Caco-2 (cell line): ENCODE measurements around the gene FGF12. TPM values are rescaled to one million over a fixed set of nuclear protein-coding genes. Genes with fewer than 3 reads are reported as not detected.

Experiments used
- BruUV-seq: library from RNA; stranded (reverse); fragments of 400-500 nt; replicated peaks from 2 replicates; lab custom pipeline; 2021; lab: Mats Ljungman, UMichigan
- CTCF ChIA-PET: fragments of 300-600 bp; sonication (Branson Sonifier 250); formaldehyde crosslinking; loops from one replicate; lab custom pipeline; 2022; ENCODE audit warnings: antibody characterized with exemption; lab: Charles Lee
- POLR2A ChIA-PET: fragments of 300-600 bp; sonication (Branson Sonifier 250); formaldehyde crosslinking; loops from one replicate; lab custom pipeline; 2022; ENCODE audit warnings: antibody characterized with exemption; lab: Charles Lee
- DNase-seq, 2 experiments: peaks; one replicate each; pipeline versions ENCODE4 v3.0.0 to v3.0.0-alpha.2; 2020 to 2022
- H3K27me3 ChIP-seq: replicated peaks from 2 replicates; pipeline ENCODE4 v1.6.0; 2011; ENCODE audit warnings: low read length; ENCODE audit not compliant: control insufficient read depth, insufficient read depth
- H3K36me3 ChIP-seq: 2 replicates; pipeline ENCODE4 v1.5.1; 2011; ENCODE audit warnings: low read length; ENCODE audit not compliant: control insufficient read depth, insufficient read depth
- H3K4me1 ChIP-seq: fragments of 250-450 bp; sonication (Bioruptor Pico); 2 replicates; pipeline ENCODE4 v1.5.1; 2020; ENCODE audit warnings: mild to moderate bottlenecking
- H3K4me3 ChIP-seq: 2 replicates; pipeline ENCODE4 v1.5.1; 2011; ENCODE audit warnings: low read depth, mild to moderate bottlenecking, control low read depth, low read length
- H3K9me3 ChIP-seq: fragments of 250-450 bp; sonication (Bioruptor Pico); 2 replicates; pipeline ENCODE4 v1.5.1; 2020; ENCODE audit warnings: mild to moderate bottlenecking, moderate library complexity
- H3K27ac Mint-ChIP-seq: one replicate; pipeline ENCODE4 v1.8.0; 2022; ENCODE audit warnings: mixed read lengths; ENCODE audit not compliant: unreplicated experiment
- H3K27me3 Mint-ChIP-seq: one replicate; pipeline ENCODE4 v1.8.0; 2022; ENCODE audit warnings: mixed read lengths; ENCODE audit not compliant: insufficient read depth, unreplicated experiment
- H3K36me3 Mint-ChIP-seq: one replicate; pipeline ENCODE4 v1.8.0; 2022; ENCODE audit warnings: mild to moderate bottlenecking, mixed read lengths; ENCODE audit not compliant: insufficient read depth, unreplicated experiment
- H3K4me1 Mint-ChIP-seq: one replicate; pipeline ENCODE4 v1.8.0; 2022; ENCODE audit warnings: low read depth, mixed read lengths; ENCODE audit not compliant: unreplicated experiment
- H3K4me3 Mint-ChIP-seq: one replicate; pipeline ENCODE4 v1.8.0; 2022; ENCODE audit warnings: mild to moderate bottlenecking, moderate library complexity, mixed read lengths; ENCODE audit not compliant: unreplicated experiment
- H3K9me3 Mint-ChIP-seq: one replicate; pipeline ENCODE4 v1.8.0; 2022; ENCODE audit warnings: mixed read lengths; ENCODE audit not compliant: unreplicated experiment
- CTCF ChIP-seq, 2 experiments: fragments of 200-600 bp in 1 of 2; IDR thresholded peaks; 1 replicate in 1 of 2; 2 replicates in 1 of 2; pipeline versions ENCODE4 v1.5.1 to v1.8.0; 2011 to 2022; ENCODE audit warnings: antibody characterized with exemption in 1 of 2, control low read depth in 1 of 2, inconsistent platforms in 1 of 2, low read depth in 1 of 2, low read length in 1 of 2, mild to moderate bottlenecking in 1 of 2, moderate library complexity in 1 of 2; ENCODE audit not compliant: insufficient read depth in 1 of 2, severe bottlenecking in 1 of 2, unreplicated experiment in 1 of 2
- intact Hi-C: fragments of 100-400 bp; cut with micrococcal nuclease; formaldehyde crosslinking; loops from one replicate; pipeline ENCODE4 v1.10.0; 2022; ENCODE audit not compliant: unreplicated experiment
- total RNA-seq: library from RNA; stranded (reverse); gene quantifications from 2 replicates; pipeline ENCODE4 v1.2.3, GENCODE V29; 2022

Gene FGF12
- total RNA-seq, 1 experiment from 2014 or later, result 0.41 TPM

GRCh38 chr3:192186498-192186897, 540.8 kb downstream of the FGF12 start:
- Histone ChIP-seq H3K4me1 (no peaks in the 10 kb centered on the region), H3K36me3 (no peaks in the 10 kb centered on the region), H3K27me3 (no peaks in the 10 kb centered on the region), H3K9me3 (no peaks in the 10 kb centered on the region), H3K4me3 (no peak overlapping the region)
- ChIA-PET CTCF (no interaction called here), POLR2A (no interaction called here)
- Mint-ChIP-seq H3K27me3 (no peaks in the 10 kb centered on the region), H3K27ac (no peak overlapping the region), H3K4me3 (no peak overlapping the region), H3K4me1 (peaks cover 7% of the 10 kb centered on the region), H3K36me3 (no peaks in the 10 kb centered on the region), H3K9me3 (peaks cover 10% of the 10 kb centered on the region)
- no TSS peak for BruUV-seq
- intact Hi-C loops, result loop anchor here (10.0 kb wide), 2 partner anchors 128 to 772 kb away; no protein-coding TSS in a partner anchor
- no peak for DNase-seq
- no peak for TF ChIP-seq CTCF (IDR thresholded peaks at IDR 0.05; ENCODE audit: insufficient read depth in 1 of 2, low read depth in 1 of 2, low read length in 1 of 2, severe bottlenecking in 1 of 2, unreplicated experiment in 1 of 2)

GRCh38 chr3:192186045-192186444, 541.3 kb downstream of the FGF12 start:
- intact Hi-C loops, result loop anchor here (10.0 kb wide), 2 partner anchors 129 to 771 kb away; no protein-coding TSS in a partner anchor
- H3K36me3 ChIP-seq, result no peaks in the 10 kb centered on the region
- ChIA-PET POLR2A (no interaction called here), CTCF (no interaction called here)
- no peaks in the 10 kb centered on the region for H3K4me1 ChIP-seq
- no TSS peak for BruUV-seq
- H3K9me3 Mint-ChIP-seq, result peaks cover 10% of the 10 kb centered on the region
- no peaks in the 10 kb centered on the region for H3K36me3 Mint-ChIP-seq
- H3K4me3 ChIP-seq, result no peak overlapping the region
- H3K9me3 ChIP-seq, result no peaks in the 10 kb centered on the region
- H3K4me3 Mint-ChIP-seq, result no peak overlapping the region
- no peak for DNase-seq
- H3K27me3 ChIP-seq, result no peaks in the 10 kb centered on the region
- H3K4me1 Mint-ChIP-seq, result peaks cover 7% of the 10 kb centered on the region
- H3K27ac Mint-ChIP-seq, result no peak overlapping the region
- TF ChIP-seq CTCF (IDR thresholded peaks at IDR 0.05; ENCODE audit: insufficient read depth in 1 of 2, low read depth in 1 of 2, low read length in 1 of 2, severe bottlenecking in 1 of 2, unreplicated experiment in 1 of 2), result no peak
- H3K27me3 Mint-ChIP-seq, result no peaks in the 10 kb centered on the region

GRCh38 chr3:192183109-192183508, 544.2 kb downstream of the FGF12 start:
- POLR2A ChIA-PET, result no interaction called here
- no peak overlapping the region for H3K4me3 Mint-ChIP-seq
- peaks cover 10% of the 10 kb centered on the region for H3K9me3 Mint-ChIP-seq
- intact Hi-C loops, result loop anchor here (10.0 kb wide), 2 partner anchors 132 to 768 kb away; no protein-coding TSS in a partner anchor
- Histone ChIP-seq H3K4me3 (no peak overlapping the region), H3K27me3 (no peaks in the 10 kb centered on the region), H3K9me3 (no peaks in the 10 kb centered on the region), H3K36me3 (no peaks in the 10 kb centered on the region), H3K4me1 (no peaks in the 10 kb centered on the region)
- TF ChIP-seq CTCF (IDR thresholded peaks at IDR 0.05; ENCODE audit: insufficient read depth in 1 of 2, low read depth in 1 of 2, low read length in 1 of 2, severe bottlenecking in 1 of 2, unreplicated experiment in 1 of 2), result no peak
- no peaks in the 10 kb centered on the region for H3K27me3 Mint-ChIP-seq
- H3K36me3 Mint-ChIP-seq, result no peaks in the 10 kb centered on the region
- no peak overlapping the region for H3K27ac Mint-ChIP-seq
- no peak for DNase-seq
- CTCF ChIA-PET, result no interaction called here
- peaks cover 7% of the 10 kb centered on the region for H3K4me1 Mint-ChIP-seq
- BruUV-seq, result no TSS peak
